NCI-H524 (cell line): ENCODE results near the gene IL20RB.

Source experiments
- DNase-seq, 2 experiments: peaks; one replicate each; lab custom pipeline; 2025; lab: John Stamatoyannopoulos, UW

Gene IL20RB

DNA sequence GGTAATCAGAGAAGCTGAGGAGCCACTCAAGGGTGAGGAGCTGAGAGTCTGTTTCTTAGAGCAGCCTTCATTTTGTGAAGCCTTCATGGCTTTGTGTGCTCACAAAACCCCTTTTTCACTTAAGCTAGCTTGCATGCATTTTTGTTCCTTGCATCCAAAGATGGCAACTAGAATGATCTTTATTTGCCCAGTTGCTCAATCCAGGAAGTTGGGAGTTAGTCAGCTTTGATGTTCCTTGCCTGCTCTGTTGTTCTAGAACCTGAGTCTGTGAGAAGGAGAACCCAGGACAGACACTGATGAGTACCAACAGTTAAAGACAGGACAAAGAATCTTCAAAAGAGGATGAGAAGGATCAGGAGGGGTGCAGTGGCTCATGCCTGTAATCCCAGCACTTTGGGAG, 81.8 kb downstream of the IL20RB start:
- DNase-seq: no peak

DNA sequence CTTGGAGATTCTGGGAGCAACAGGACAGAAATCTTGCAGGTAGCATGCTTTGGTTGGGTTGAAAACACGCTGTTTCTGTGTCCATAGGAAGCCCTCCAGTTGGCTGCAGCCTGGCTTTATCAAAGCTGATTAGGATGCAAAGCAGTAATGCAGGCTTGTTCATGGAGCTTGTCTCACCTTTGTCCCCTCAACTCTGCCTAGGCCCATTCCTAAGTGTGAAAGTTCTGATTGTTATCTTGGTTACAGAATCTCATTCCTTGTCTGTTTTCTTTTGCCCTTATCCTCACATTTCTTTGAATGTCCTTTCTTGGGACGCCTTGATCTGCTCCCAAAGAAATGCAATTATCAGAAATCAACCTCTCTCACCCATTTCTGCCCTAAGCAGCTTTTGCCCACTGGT, 83.5 kb downstream of the IL20RB start:
- no peak for DNase-seq

DNA sequence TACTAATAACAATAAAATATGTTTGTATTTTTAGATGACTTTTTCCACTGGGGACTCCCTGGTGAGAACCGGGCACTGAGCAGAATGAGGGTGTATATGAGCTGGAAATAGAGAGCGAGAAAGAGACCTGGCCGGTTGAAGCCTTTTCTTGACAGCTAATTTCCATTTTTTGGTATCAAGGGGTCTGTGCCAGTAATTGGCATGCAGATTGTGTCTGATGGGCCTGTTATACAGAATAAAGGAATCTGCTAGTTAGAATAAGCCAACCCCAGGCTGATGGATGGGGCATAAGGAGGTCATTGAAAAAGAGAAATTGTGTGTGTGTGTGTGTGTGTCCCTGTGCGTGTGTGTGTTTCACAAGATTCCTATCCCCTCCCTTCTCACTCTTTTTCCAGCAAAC, 83.9 kb downstream of the IL20RB start:
- no peak for DNase-seq

DNA sequence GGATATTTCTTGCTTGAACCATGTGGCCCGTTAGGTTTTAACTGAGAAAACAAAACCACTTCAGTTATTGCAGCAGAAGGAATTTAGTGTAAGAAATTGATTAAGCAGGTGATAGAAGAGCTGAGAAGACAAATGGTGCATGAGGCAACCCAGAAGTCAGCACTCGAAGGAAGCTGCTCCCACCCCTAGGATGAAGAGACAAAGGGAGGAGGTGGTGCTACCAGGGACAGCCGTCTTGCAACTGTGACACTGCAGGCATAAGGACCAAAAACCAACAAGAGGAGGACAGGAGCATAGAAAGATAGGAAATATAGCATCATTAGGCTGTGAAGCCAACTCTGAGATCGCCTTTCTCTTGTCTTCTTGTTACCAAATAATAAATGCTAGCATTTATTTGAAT, 89.0 kb downstream of the IL20RB start:
- no peak for DNase-seq

DNA sequence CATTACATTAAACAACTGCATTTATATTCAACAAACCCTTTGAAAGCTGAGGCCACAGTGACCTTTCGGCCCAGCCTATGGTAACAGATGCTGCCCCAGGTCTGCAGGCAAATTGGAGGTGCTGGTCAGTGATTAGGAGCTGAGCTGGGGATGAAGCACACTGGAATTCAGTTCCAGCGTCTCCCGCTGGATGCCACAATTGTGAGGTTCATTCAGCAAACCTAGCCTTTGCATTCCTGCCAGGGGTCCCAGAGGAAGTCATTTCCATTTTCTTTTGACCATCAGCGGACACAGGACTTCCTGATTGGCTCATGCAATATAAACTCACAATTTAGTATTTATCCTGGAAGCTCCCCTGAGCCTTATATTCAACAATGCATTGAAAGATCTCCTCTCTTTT, 89.5 kb downstream of the IL20RB start:
- no peak for DNase-seq

DNA sequence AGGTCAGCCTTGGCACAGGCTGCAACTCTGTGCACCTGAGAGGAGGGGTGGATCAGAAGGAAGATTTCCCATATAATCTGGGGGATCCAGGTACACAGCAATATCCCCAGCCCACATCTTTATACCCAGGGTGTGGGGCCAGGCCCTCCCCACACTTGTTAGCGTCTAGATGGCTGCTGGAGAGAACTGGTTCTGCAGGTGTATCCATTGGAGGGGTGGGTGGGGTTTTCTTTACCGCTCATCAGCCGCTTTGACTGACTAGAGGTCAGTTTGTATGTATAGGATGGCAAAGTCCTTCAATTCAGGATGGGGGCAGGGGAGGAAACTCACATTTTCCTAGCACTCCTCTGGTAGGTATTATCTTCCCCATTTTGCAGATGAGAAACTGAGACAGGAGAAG, 92.5 kb downstream of the IL20RB start:
- no peak for DNase-seq

DNA sequence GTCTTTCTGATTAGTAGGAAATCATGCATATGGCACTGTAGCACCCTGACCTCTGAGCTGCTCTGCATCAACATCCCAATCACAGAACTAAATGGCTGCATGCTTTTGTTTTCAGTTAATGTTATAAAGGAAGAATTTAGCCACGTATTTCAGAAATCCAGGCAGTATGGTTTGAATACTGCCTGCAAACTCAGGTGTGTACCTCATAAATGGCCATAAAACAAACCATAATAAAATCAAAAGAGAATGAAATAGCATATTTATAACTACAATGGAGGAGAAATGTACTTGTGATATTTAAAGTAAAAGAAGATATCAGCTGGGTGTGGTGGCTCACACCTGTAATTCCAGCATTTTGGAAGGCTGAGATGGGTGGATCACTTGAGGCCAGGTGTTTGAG, 94.5 kb downstream of the IL20RB start:
- no peak for DNase-seq
